IPS-20b (cell line): ENCODE data around the gene ZNF341.

Source experiments
- H3K27ac ChIP-seq: one replicate; pipeline ENCODE4 v1.5.1; 2013; ENCODE audit warnings: low read length
- H3K27me3 ChIP-seq: 2 replicates; pipeline ENCODE4 v1.6.1; 2013; ENCODE audit warnings: mild to moderate bottlenecking, low read length, inconsistent platforms; ENCODE audit not compliant: insufficient read depth
- H3K36me3 ChIP-seq: 2 replicates; pipeline ENCODE4 v1.6.1; 2013; ENCODE audit warnings: low read depth, mild to moderate bottlenecking, inconsistent platforms, low read length, moderate library complexity; ENCODE audit not compliant: insufficient read depth
- H3K4me1 ChIP-seq: 2 replicates; pipeline ENCODE4 v1.6.1; 2013; ENCODE audit warnings: mild to moderate bottlenecking, control low read depth, inconsistent platforms, low read length, moderate library complexity; ENCODE audit not compliant: insufficient read depth
- H3K4me3 ChIP-seq: 2 replicates; pipeline ENCODE4 v1.5.1; 2013; ENCODE audit warnings: mild to moderate bottlenecking, low read length, inconsistent platforms
- H3K9ac ChIP-seq: 2 replicates; pipeline ENCODE4 v1.6.1; 2013; ENCODE audit warnings: low read depth, mild to moderate bottlenecking, inconsistent platforms, low read length, moderate library complexity
- H3K9me3 ChIP-seq: 2 replicates; pipeline ENCODE4 v1.6.1; 2013; ENCODE audit warnings: mild to moderate bottlenecking, low read depth, low read length, inconsistent platforms; ENCODE audit not compliant: insufficient read depth

Gene ZNF341

GRCh38 chr20:33704197-33704924 lies 27.4 kb upstream of the ZNF341 start:
- Histone ChIP-seq H3K4me3 (no peak overlapping the region), H3K27ac (no peak overlapping the region), H3K4me1 (no peaks in the 10 kb centered on the region), H3K9me3 (peaks cover 12% of the 10 kb centered on the region), H3K27me3 (no peaks in the 10 kb centered on the region), H3K36me3 (no peaks in the 10 kb centered on the region), H3K9ac (no peak overlapping the region)

DNA sequence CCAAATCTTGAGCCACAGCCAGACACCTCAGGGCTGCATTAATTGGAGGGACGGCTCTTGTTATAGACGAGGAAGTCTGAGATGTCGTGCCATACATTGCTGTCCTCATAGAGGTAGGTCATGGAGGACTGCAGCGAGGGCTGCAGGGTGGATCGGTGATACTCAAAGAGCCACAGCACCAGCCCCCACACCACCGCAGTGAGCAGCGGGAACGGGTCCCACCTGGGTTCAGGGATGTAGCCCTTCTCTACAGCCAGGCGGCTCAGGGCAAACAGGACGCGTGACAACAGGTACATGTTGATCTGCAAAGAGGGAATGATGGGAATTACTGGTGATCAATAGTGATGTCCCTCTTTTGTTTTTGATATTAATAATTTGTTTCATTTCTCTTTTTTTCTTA lies 24.1 kb upstream of the ZNF341 start:
- Histone ChIP-seq H3K36me3 (no peaks in the 10 kb centered on the region), H3K4me3 (no peak overlapping the region), H3K9me3 (peaks cover 7% of the 10 kb centered on the region; the same call in 1 of the 2 replicates), H3K4me1 (no peaks in the 10 kb centered on the region; the same call in 1 of the 2 replicates), H3K27me3 (no peaks in the 10 kb centered on the region), H3K27ac (no peak overlapping the region), H3K9ac (no peak overlapping the region)

GRCh38 chr20:33709398-33709797 lies 22.4 kb upstream of the ZNF341 start:
- no peaks in the 10 kb centered on the region for H3K9me3 ChIP-seq
- H3K4me3 ChIP-seq: no peak overlapping the region
- no peaks in the 10 kb centered on the region for H3K36me3 ChIP-seq
- H3K27me3 ChIP-seq: no peaks in the 10 kb centered on the region
- no peak overlapping the region for H3K9ac ChIP-seq
- H3K27ac ChIP-seq: no peak overlapping the region
- H3K4me1 ChIP-seq: no peaks in the 10 kb centered on the region; the same call in 1 of the 2 replicates

DNA sequence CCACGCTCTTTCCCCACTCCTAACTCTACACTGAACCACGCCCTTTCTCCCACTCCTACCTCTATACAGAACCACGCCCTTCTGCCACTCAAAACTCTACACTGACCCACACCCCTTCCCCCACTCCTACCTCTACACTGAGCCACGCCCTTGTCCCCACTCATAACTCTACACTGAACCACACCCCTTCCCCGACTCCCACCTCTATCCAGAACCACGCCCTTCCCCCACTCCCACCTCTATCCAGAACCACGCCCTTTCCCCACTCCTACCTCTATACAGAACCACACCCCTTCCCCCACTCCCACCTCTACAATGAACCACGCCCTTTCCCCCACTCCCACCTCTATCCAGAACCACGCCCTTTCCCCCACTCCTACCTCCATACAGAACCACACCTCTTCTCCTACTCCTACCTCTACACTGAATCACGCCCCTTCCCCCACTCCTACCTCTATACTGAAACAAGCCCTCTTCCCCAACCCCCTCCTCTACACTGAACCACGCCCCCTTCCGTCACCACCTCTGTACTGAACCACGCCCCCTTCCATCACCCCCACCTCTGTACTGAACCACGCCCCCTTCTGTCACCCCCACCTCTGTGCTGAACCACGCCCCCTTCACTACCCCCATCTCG lies 21.8 kb upstream of the ZNF341 start:
- H3K27me3 ChIP-seq: no peaks in the 10 kb centered on the region
- H3K9me3 ChIP-seq: no peaks in the 10 kb centered on the region
- H3K9ac ChIP-seq: no peak overlapping the region
- H3K36me3 ChIP-seq: no peaks in the 10 kb centered on the region
- H3K27ac ChIP-seq: no peak overlapping the region
- no peaks in the 10 kb centered on the region; the same call in 1 of the 2 replicates for H3K4me1 ChIP-seq
- H3K4me3 ChIP-seq: no peak overlapping the region; the same call in 1 of the 2 replicates

- Histone ChIP-seq H3K9ac (no peak overlapping the region), H3K4me1 (no peaks in the 10 kb centered on the region; the same call in 1 of the 2 replicates), H3K27me3 (no peaks in the 10 kb centered on the region), H3K4me3 (no peak overlapping the region), H3K27ac (no peak overlapping the region), H3K9me3 (no peaks in the 10 kb centered on the region), H3K36me3 (no peaks in the 10 kb centered on the region)
Measured at GRCh38 chr20:33710681-33711445, 20.9 kb upstream of the ZNF341 start.

DNA sequence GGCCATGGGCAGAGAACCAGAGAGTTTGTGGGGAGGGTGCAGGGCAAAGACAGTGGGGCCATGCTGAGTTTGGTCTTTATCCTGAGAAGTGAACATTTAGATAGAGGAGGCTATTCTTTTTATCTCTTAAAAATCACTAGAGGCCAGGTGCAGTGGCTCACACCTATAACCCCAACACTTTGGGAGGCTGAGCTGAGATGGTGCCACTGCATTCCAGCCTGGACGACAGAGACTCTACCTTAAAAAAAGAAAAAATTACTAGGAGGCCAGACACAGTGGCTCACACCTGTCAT lies 20.4 kb upstream of the ZNF341 start:
- H3K4me1 ChIP-seq: no peaks in the 10 kb centered on the region; the same call in 1 of the 2 replicates
- no peaks in the 10 kb centered on the region for H3K27me3 ChIP-seq
- no peak overlapping the region for H3K4me3 ChIP-seq
- no peak overlapping the region for H3K9ac ChIP-seq
- no peaks in the 10 kb centered on the region for H3K36me3 ChIP-seq
- no peaks in the 10 kb centered on the region for H3K9me3 ChIP-seq
- no peak overlapping the region for H3K27ac ChIP-seq

- H3K9ac ChIP-seq: no peak overlapping the region
- no peaks in the 10 kb centered on the region for H3K36me3 ChIP-seq
Measured at GRCh38 chr20:33713865-33714367, 17.9 kb upstream of the ZNF341 start.

DNA sequence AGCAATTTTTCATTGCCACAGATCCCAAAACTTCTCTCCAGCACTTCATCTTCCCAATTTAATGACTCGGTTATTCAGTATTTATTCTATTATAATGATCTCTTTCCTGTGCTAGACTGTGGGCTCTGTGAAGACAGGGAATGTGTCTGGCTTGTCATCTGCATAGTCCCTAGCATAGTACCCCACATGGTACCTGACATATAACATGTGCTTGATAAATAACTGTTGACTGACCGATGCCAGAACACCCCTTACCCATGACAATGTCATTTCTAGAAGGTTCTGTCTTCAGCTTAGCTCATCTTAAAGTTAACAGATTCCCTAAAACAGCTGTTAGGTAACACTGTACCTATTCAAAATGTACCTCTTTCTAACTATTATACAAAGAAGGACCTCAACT lies 15.3 kb upstream of the ZNF341 start:
- Histone ChIP-seq H3K4me1 (no peaks in the 10 kb centered on the region; the same call in 1 of the 2 replicates), H3K27me3 (peaks cover 6% of the 10 kb centered on the region; the same call in 1 of the 2 replicates), H3K27ac (no peak overlapping the region), H3K9me3 (no peaks in the 10 kb centered on the region), H3K36me3 (no peaks in the 10 kb centered on the region), H3K4me3 (no peak overlapping the region), H3K9ac (no peak overlapping the region)

More at GRCh38 chr20:33713865-33714367, 17.9 kb upstream of the ZNF341 start:
- Histone ChIP-seq H3K9me3 (no peaks in the 10 kb centered on the region), H3K4me3 (no peak overlapping the region), H3K27ac (no peak overlapping the region), H3K4me1 (no peaks in the 10 kb centered on the region; the same call in 1 of the 2 replicates), H3K27me3 (no peaks in the 10 kb centered on the region)

GRCh38 chr20:33719277-33719988 lies 12.4 kb upstream of the ZNF341 start:
- peak overlapping the region; percentile 38; the same call in 1 of the 2 replicates for H3K9ac ChIP-seq
- no peak overlapping the region for H3K27ac ChIP-seq
- H3K27me3 ChIP-seq: peaks cover 6% of the 10 kb centered on the region; the same call in 1 of the 2 replicates
- H3K36me3 ChIP-seq: no peaks in the 10 kb centered on the region
- no peaks in the 10 kb centered on the region; the same call in 1 of the 2 replicates for H3K4me1 ChIP-seq
- no peaks in the 10 kb centered on the region for H3K9me3 ChIP-seq
- peak overlapping the region; percentile 75 for H3K4me3 ChIP-seq

GRCh38 chr20:33719989-33720709 lies 11.6 kb upstream of the ZNF341 start, which contains the start of gene PXMP4:
TSS of gene PXMP4 (minus strand) at chr20:33720310. CDS start at chr20:33720207, 103 bp downstream.
- H3K36me3 ChIP-seq: no peaks in the 10 kb centered on the region
- peaks cover 6% of the 10 kb centered on the region; the same call in 1 of the 2 replicates for H3K27me3 ChIP-seq
- no peaks in the 10 kb centered on the region; the same call in 1 of the 2 replicates for H3K4me1 ChIP-seq
- peak within 1 kb of the TSS; percentile 38; the same call in 1 of the 2 replicates for H3K9ac ChIP-seq
- no peak within 1 kb of the TSS for H3K27ac ChIP-seq
- H3K4me3 ChIP-seq: peak within 1 kb of the TSS; percentile 75
- H3K9me3 ChIP-seq: no peaks in the 10 kb centered on the region
